HG03575 (cell line): ENCODE results near the gene TTLL1.

ENCODE experiments used
- ATAC-seq: cut with Tn5 transposase; IDR thresholded peaks from one replicate; pipeline ENCODE4 v1.9.1; 2021; ENCODE audit not compliant: unreplicated experiment, insufficient number of reproducible peaks, low FRiP score; ENCODE audit errors: extremely low read depth

The TTLL1 gene

GRCh38 chr22:43088984-43089717 lies at the start of gene TTLL1:
TTLL1 (minus strand) TSS chr22:43089391; CDS start chr22:43075586, 13,805 bp downstream.
- no peak for ATAC-seq

- no peak for ATAC-seq
These were observed 47.6 kb upstream of the TTLL1 start for GRCh38 chr22:43136801-43137200.

- ATAC-seq = no peak
These were observed 47.1 kb upstream of the TTLL1 start for GRCh38 chr22:43136255-43136654.

GRCh38 chr22:43135565-43135964 lies 46.4 kb upstream of the TTLL1 start:
- ATAC-seq = no peak

- ATAC-seq = no peak
These were observed 45.4 kb upstream of the TTLL1 start for GRCh38 chr22:43134553-43134952.

DNA sequence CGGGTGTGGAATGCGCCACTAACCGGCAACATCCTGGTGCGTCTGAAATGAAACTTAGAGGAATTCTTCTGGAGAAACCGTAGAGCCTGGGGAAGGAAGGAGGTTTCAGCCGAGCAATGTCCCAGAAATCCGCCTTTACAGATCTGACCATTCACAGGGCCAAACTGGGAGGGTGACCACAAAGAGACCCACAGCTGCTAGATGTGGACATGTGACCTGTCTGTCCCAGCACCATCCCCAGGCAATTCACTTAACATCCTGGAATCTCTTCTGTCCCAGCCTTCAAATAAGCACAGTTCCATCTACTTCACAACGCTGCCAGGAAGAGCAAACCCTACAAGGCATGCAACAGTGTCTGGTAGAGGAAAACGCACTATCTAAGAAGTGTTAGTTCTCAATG lies 44.2 kb upstream of the TTLL1 start:
- no peak for ATAC-seq

DNA sequence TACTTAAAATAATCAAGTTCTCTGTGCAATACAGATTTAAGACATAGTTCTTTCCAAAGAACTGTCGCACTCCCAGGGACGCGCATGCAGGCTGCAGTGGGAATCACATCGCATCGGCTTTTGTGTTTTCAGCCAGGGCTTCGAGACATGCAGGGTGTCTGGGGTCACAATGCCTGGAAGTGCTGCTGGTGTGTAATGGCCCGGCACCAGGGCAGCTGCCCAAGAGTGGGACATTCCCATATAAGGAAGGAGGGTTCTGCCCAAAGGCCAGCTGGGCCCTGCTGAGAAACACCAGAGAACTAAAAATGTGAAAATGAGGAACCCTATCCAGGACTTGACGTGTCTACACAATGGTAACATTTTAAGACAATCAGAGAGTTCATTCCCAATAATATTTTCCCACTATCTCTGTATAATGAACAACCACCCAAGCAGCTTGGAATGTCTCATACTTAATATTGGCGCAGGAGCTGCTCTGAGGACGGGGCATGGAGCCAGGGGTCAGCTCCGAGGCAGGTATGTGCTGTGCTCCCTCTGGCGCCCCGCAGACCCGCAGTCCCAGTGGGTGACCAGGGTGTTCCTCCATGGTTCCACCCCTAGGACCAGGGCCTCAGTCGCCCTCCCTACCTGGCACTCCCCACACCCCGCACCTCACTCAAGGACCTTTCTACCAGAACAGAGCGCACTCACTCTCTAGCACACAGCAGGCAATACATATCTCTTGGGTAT lies 42.7 kb upstream of the TTLL1 start:
- ATAC-seq = no peak

DNA sequence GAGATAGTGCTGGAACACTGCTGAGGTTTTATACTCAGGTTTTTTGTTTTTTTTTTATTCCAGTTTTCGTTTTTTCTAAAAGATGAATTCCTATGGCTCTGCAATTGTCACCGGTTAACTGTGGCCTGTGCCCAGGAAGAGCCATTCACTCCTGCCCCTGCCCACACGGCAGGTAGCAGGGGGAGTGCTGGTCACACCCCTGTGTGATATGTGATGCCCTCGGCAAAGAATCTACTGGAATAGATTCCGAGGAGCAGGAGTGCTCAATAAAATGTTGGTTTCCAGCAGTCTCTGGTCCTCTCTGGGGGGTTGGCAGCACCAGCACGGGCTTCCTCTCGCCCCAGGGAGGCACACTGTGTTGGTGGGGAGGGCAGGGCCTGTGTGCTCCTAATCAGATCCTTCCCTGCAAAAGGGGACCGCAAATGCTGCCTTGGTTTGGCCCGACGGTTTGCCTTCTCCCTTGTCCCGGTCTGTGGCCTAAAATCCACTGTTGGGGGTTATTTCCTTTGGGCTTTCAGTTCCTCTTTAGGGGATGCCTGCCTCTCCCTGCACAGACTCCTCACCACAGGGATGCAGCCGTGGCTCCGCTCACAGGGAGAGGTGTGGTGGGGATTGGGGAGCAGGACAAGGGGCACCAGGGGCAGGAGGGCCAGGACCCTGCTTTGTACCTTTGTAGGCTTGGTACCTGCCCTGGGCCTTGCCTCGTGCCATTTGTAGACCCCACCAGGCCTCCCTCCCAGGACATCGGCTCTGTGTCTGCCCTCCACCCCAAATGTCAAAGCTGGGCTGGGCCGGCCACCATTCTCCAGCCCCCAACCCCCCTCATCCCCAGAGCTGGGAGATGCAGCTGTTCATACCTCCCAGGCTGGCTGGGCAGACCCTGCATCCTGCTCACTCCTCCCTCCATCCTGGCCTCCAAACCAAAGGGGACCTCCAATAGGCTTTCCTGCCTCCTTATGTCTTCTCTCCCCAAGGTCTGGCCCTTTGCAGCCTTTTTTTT lies 40.5 kb upstream of the TTLL1 start:
- ATAC-seq = no peak

GRCh38 chr22:43128928-43129424 lies 39.8 kb upstream of the TTLL1 start:
- no peak for ATAC-seq

- ATAC-seq = no peak
These were observed 38.9 kb upstream of the TTLL1 start for GRCh38 chr22:43128116-43128515.

DNA sequence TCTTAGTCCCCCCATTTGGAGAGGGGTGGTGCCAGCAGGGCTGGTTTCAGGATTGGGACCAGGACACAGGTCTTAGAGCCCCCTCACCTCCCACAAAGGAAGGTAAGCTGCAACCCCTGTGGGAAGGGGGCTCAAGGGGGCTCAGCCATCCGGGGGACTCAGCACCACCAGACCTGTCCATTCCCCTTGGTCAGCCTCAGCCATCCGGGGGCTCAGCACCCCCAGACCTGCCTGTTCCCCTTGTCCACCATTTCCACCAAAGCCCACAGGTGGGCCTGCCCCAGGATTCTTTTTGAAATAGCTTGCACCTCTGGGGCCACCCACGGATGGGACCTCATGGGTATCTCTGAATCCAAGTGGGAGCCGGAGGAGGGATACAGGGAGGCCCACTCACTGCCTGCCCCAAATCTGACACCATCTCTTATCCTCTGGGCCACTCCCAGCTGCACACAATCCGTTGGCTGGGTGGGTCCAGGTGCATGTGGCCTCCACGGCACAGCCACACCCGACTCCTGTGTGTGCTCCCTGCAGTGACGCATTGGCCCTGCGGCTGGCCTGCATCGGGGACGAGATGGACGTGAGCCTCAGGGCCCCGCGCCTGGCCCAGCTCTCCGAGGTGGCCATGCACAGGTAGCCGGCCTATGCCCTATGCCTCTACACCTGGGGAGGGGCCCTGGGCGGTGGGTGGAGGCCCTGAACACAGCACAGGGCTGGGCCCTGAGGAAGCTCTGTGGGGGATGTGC lies 38.1 kb upstream of the TTLL1 start:
- no peak for ATAC-seq

GRCh38 chr22:43126501-43127165 lies 37.4 kb upstream of the TTLL1 start:
- no peak for ATAC-seq

DNA sequence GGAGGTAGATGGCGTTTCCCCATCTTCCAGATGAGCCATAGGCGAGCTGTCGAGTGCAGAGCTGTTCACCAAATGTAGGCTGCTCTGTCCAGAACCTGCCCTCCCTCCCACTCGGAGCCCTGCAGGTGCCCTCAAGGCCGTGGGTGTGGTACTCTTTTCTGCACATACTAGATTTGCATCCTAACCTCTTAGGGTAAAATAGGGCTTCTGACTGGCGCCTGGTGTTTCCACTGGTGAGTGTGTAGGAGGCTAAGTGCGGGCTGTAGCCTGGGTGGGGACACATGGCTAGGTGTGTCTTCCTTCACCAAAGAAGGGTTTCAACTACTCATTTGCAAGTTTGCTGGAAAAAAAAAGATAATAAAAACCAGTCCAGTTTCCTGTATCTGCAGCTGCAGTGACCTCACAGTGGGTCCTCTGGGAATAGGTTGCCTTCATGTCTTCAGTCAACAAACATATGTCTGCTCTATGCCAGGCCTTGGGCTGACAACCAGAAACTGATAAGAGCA lies 29.8 kb upstream of the TTLL1 start:
- ATAC-seq = no peak

DNA sequence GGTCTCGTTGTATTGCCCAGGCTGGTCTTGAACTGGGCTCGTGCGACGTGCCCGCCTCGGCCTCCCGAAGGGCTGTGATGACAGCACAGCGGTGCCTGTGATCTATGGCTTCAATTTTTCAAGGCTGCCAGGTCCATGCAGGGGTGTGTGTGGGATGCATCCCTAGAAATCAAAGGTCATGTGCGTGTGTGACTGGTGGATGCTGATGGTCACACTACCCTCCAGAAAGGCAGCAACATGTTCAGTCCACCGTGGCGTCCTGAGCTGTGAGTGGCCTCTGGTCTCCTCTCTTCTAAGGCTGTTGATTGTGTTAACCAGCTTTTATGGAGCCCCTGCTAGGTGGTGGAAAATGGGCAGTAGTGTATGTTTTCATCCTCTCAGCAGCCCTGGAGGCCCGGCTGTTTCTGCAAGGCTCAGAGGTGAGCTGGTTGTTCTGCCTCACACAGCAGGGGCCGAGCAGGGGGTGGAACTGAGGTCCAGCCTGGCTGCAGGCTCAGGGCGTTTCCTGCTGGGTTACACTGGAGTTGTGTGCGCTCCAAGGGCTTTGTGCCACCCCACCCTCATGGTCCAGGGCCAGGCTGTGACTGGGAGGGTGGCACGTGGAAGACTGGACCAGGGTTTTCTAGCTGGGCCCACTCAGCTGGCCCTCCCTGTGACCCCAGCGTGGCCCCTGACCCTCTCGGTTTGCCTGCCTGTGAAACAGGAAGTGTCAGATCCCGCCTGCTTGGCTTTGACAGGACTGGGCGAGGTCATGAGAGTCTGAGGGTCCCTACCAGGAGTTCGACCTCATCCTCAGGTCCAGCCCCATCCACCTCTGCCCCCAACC lies 29.0 kb upstream of the TTLL1 start:
- no peak for ATAC-seq

DNA sequence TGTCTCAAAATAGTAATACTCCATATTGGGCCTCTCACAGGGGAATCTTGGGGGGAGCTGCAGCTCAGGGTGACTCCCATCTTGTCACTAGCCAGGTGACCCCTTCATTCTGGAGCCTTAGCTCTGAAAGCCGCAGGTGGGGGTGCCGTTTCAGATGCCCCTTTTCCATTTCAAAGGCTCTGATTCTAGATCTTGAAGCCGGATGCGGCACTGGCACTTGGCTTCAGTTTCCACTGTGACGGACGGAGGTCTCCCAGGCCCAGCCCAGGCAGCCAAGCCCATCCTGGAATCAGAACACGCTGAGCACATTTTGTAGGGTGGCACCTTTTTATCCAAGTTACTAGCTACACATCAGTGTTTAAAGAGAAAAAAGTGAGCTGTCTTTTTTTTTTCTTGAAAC lies 27.7 kb upstream of the TTLL1 start:
- ATAC-seq = no peak

DNA sequence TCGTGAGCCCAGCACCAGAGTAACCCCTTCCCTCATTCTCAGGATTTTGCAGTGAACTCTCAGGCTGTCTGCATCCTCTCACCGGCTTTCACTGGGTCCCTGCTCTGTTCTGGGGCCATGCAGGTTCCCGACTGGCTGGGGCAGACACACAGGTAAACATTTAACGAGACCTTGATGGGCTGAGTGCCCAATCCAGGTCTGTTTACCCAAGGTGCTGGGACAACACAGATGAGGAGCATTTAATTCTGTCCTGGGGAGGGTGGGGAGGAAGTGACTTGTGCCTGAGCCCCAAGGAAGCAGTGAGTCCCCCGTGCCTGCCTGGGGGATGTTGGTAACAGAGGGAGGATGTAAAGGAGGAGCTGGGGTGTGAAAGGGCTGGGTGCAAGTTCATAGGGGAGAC lies 25.8 kb upstream of the TTLL1 start:
- ATAC-seq = no peak
